GM23338 (cell line): ENCODE measurements around the gene TFAP2E. TPM values are rescaled to one million over a fixed set of nuclear protein-coding genes. Genes with fewer than 3 reads are reported as not detected.

Experiments
- ATAC-seq: fragments of 200-7000 bp; cut with Tn5 transposase; 3 replicates; pipeline ENCODE4 v1.9.1; 2020
- DNase-seq: peaks from one replicate; pipeline ENCODE4 v3.0.0-alpha.2; 2015; ENCODE audit warnings: low spot score
- H2AFZ ChIP-seq: fragments of 200-600 bp; sonication (generic); 2 replicates; pipeline ENCODE4 v1.8.0; 2016; ENCODE audit warnings: antibody characterized with exemption, mild to moderate bottlenecking, moderate library complexity
- H3F3A ChIP-seq: fragments of 200-600 bp; sonication (generic); replicated peaks from 2 replicates; pipeline ENCODE4 v1.8.0; 2017; ENCODE audit warnings: antibody characterized with exemption, mixed run types, low read depth
- H3K27ac ChIP-seq: fragments of 200-600 bp; sonication (generic); 2 replicates; pipeline ENCODE4 v1.6.1; 2016; ENCODE audit warnings: low read depth
- H3K27me3 ChIP-seq: fragments of 200-600 bp; sonication (generic); 2 replicates; pipeline ENCODE4 v1.8.0; 2016; ENCODE audit warnings: mild to moderate bottlenecking, mixed run types, moderate library complexity; ENCODE audit not compliant: insufficient read depth
- H3K36me3 ChIP-seq: fragments of 200-600 bp; sonication (generic); 2 replicates; pipeline ENCODE4 v1.8.0; 2016; ENCODE audit warnings: mild to moderate bottlenecking; ENCODE audit not compliant: insufficient read depth
- H3K4me1 ChIP-seq: fragments of 200-600 bp; sonication (generic); 2 replicates; pipeline ENCODE4 v1.8.0; 2016; ENCODE audit warnings: mild to moderate bottlenecking, moderate library complexity; ENCODE audit not compliant: insufficient read depth
- H3K4me2 ChIP-seq: fragments of 200-600 bp; sonication (generic); 2 replicates; pipeline ENCODE4 v1.7.1; 2017; ENCODE audit warnings: mixed run types
- H3K4me3 ChIP-seq: fragments of 200-600 bp; sonication (generic); 2 replicates; pipeline ENCODE4 v1.6.1; 2016; ENCODE audit warnings: mixed run types
- H3K79me2 ChIP-seq: fragments of 200-600 bp; sonication (generic); replicated peaks from 2 replicates; pipeline ENCODE4 v1.8.0; 2017; ENCODE audit warnings: mild to moderate bottlenecking; ENCODE audit not compliant: insufficient read depth
- H3K9me2 ChIP-seq: fragments of 200-600 bp; sonication (generic); 2 replicates; pipeline ENCODE4 v1.8.0; 2017; ENCODE audit not compliant: insufficient read depth
- H4K20me1 ChIP-seq: fragments of 200-600 bp; sonication (generic); replicated peaks from 2 replicates; pipeline ENCODE4 v1.8.0; 2017; ENCODE audit warnings: mild to moderate bottlenecking; ENCODE audit not compliant: insufficient read depth
- H3K27ac Mint-ChIP-seq: 2 replicates; pipeline ENCODE4 v1.8.0; 2020; ENCODE audit warnings: inconsistent platforms, mild to moderate bottlenecking, moderate library complexity, mixed read lengths
- H3K27me3 Mint-ChIP-seq: 3 replicates; pipeline ENCODE4 v1.8.0; 2022; ENCODE audit warnings: low read depth, mild to moderate bottlenecking, moderate library complexity, mixed read lengths, inconsistent platforms; ENCODE audit not compliant: insufficient read depth, poor library complexity
- H3K36me3 Mint-ChIP-seq: 3 replicates; pipeline ENCODE4 v1.8.0; 2021; ENCODE audit warnings: low read depth, mild to moderate bottlenecking, inconsistent platforms, moderate library complexity, mixed read lengths
- H3K4me1 Mint-ChIP-seq: 3 replicates; pipeline ENCODE4 v1.8.0; 2020; ENCODE audit warnings: mild to moderate bottlenecking, inconsistent platforms, mixed read lengths
- H3K4me3 Mint-ChIP-seq: 3 replicates; pipeline ENCODE4 v1.8.0; 2021; ENCODE audit warnings: moderate library complexity, mild to moderate bottlenecking, inconsistent platforms, mixed read lengths
- H3K9me3 Mint-ChIP-seq: 3 replicates; pipeline ENCODE4 v1.8.0; 2020; ENCODE audit warnings: moderate library complexity, mild to moderate bottlenecking, inconsistent platforms, mixed read lengths
- CREB1 ChIP-seq: fragments of 250-450 bp; sonication (Bioruptor Pico); IDR thresholded peaks from 2 replicates; pipeline ENCODE4 v1.5.0; 2020; ENCODE audit warnings: low read depth, mild to moderate bottlenecking, moderate library complexity
- CTCF ChIP-seq, 2 experiments: fragments of 200-600 bp in 1 of 2; sonication (generic) in 1 of 2; conservative IDR thresholded peaks; 2 replicates each; pipeline versions ENCODE4 v1.5.1 to v1.6.1; 2016 to 2017; ENCODE audit warnings: antibody characterized with exemption in 2 of 2, low read depth in 2 of 2, mild to moderate bottlenecking in 2 of 2, moderate library complexity in 1 of 2
- ETS1 ChIP-seq: IDR thresholded peaks from 2 replicates; pipeline ENCODE4 v1.6.1; 2016; ENCODE audit warnings: antibody characterized with exemption
- EZH2 ChIP-seq: fragments of 200-600 bp; sonication (generic); IDR thresholded peaks from one replicate; pipeline ENCODE4 v1.8.0; 2017; ENCODE audit warnings: antibody characterized with exemption, mild to moderate bottlenecking, low read depth; ENCODE audit not compliant: unreplicated experiment
- EZH2phosphoT487 ChIP-seq: fragments of 200-600 bp; sonication (generic); IDR thresholded peaks from one replicate; pipeline ENCODE4 v1.8.1; 2018; ENCODE audit warnings: antibody characterized with exemption; ENCODE audit not compliant: unreplicated experiment
- JUNB ChIP-seq: IDR thresholded peaks from one replicate; pipeline ENCODE4 v1.6.1; 2016; ENCODE audit warnings: antibody characterized with exemption; ENCODE audit not compliant: unreplicated experiment
- NANOG ChIP-seq: IDR thresholded peaks from 2 replicates; pipeline ENCODE4 v1.6.1; 2016; ENCODE audit warnings: antibody characterized with exemption, borderline replicate concordance
- POLR2AphosphoS5 ChIP-seq: IDR thresholded peaks from 2 replicates; pipeline ENCODE4 v1.6.1; 2016; ENCODE audit warnings: antibody characterized with exemption, low read depth
- REST ChIP-seq: IDR thresholded peaks from one replicate; pipeline ENCODE4 v1.6.1; 2018; ENCODE audit warnings: antibody characterized with exemption; ENCODE audit not compliant: unreplicated experiment
- STAT1 ChIP-seq: IDR thresholded peaks from one replicate; pipeline ENCODE4 v1.6.1; 2016; ENCODE audit warnings: antibody characterized with exemption; ENCODE audit not compliant: unreplicated experiment
- ZNF114 ChIP-seq: fragments of 250-450 bp; sonication (Bioruptor Pico); IDR thresholded peaks from 2 replicates; pipeline ENCODE4 v1.5.0; 2020; ENCODE audit warnings: mild to moderate bottlenecking, moderate library complexity
- ZNF331 ChIP-seq: fragments of 250-450 bp; sonication (Bioruptor Pico); IDR thresholded peaks from 2 replicates; pipeline ENCODE4 v1.5.0; 2020; ENCODE audit warnings: low read depth, mild to moderate bottlenecking, moderate library complexity
- ZNF462 ChIP-seq: fragments of 250-450 bp; sonication (Bioruptor Pico); IDR thresholded peaks from 2 replicates; pipeline ENCODE4 v1.5.0; 2020; ENCODE audit warnings: mild to moderate bottlenecking, moderate library complexity
- polyA plus RNA-seq: library from polyadenylated mRNA; unstranded; fragments of >200 nt; fragmentation: Nextera tagmentation; extraction: Ambion mirVana; gene quantifications from 2 replicates; pipeline ENCODE4 v1.2.1, GENCODE V29; 2016
- total RNA-seq: library from RNA; depleted of rRNA; stranded (reverse); fragments of >200 nt; shearing (Covaris generic); gene quantifications from 2 replicates; pipeline ENCODE4 v1.2.3, GENCODE V29; 2014

TFAP2E gene
- total and polyA plus RNA-seq, 2 experiments from 2014 or later: 0.34 to 1.4 TPM

- Mint-ChIP-seq H3K27ac (peak overlapping the region; percentile 93), H3K36me3 (peaks cover 34% of the 10 kb centered on the region), H3K4me3 (peak overlapping the region; percentile 98), H3K4me1 (peaks cover 49% of the 10 kb centered on the region), H3K9me3 (peaks cover 3% of the 10 kb centered on the region; the same call in 1 of the 3 replicates), H3K27me3 (peaks cover 14% of the 10 kb centered on the region)
- Histone ChIP-seq H3K4me2 (peak overlapping the region; percentile 71), H3K36me3 (peaks cover 7% of the 10 kb centered on the region; the same call in 1 of the 2 replicates), H3K9me2 (no peaks in the 10 kb centered on the region), H3K4me1 (peaks cover 34% of the 10 kb centered on the region), H3K79me2 (peaks cover 59% of the 10 kb centered on the region), H3K27ac (peak overlapping the region; percentile 93), H2AFZ (no peak overlapping the region), H3K4me3 (peak overlapping the region; percentile 91), H3F3A (peaks cover 13% of the 10 kb centered on the region), H4K20me1 (no peaks in the 10 kb centered on the region), H3K27me3 (no peaks in the 10 kb centered on the region)
- no peak for DNase-seq
- peak; percentile 5 for ATAC-seq
- TF ChIP-seq EZH2: no peak
- TF ChIP-seq JUNB: no peak
- no peak for TF ChIP-seq POLR2AphosphoS5
- no peak for TF ChIP-seq STAT1
- TF ChIP-seq ZNF114 (CRISPR knock-in tag): no peak
- TF ChIP-seq REST: no peak
- no peak for TF ChIP-seq ZNF462 (CRISPR knock-in tag)
- TF ChIP-seq ETS1: no peak
- TF ChIP-seq NANOG: no peak
- TF ChIP-seq CREB1 (CRISPR knock-in tag): no peak
- TF ChIP-seq ZNF331: no peak
- TF ChIP-seq EZH2phosphoT487: no peak
- no peak for TF ChIP-seq CTCF (conservative IDR thresholded peaks at IDR 0.05; ENCODE audit: low read depth in 2 of 2)
Observed at GRCh38 chr1:35555212-35555584, 17.9 kb upstream of the TFAP2E start.
